ENCODE data around the gene GLS.

DNA sequence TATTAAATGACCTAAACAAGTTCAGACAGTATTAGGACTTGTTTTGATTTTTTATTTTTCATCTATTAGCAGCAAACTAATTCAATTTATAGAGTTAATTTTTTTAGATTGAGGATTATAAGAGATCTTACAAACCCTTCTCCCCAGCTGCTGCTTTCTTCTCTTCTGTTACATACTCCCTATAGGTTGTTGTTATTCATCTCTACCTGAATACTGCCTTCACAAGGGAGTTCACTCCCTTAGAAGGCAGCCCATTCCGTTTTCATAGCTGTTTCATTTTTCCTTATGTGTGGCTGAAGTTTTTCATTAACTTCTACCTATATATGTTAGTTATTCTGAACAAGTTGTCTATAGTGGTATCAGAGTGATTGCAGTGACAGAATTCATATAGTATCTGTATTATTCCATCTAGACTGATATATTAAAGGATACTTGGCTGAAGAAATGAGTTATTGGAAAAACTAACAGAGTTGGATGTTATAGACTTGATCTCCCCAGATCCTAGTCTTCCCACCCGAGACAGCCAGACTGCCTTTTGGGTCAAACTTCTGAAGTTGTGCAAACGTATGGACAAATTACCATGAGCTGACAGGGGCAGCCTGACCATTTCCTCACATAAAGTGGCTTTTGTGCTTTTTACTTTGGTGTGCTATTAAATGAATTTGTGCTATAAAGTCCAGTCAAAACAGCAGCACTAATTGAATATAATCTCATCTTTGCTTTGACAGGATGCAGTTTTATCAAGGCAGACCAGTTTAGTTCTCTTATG lies 8.7 kb downstream of the GLS start:
- TF ChIP-seq, protein P1, sequence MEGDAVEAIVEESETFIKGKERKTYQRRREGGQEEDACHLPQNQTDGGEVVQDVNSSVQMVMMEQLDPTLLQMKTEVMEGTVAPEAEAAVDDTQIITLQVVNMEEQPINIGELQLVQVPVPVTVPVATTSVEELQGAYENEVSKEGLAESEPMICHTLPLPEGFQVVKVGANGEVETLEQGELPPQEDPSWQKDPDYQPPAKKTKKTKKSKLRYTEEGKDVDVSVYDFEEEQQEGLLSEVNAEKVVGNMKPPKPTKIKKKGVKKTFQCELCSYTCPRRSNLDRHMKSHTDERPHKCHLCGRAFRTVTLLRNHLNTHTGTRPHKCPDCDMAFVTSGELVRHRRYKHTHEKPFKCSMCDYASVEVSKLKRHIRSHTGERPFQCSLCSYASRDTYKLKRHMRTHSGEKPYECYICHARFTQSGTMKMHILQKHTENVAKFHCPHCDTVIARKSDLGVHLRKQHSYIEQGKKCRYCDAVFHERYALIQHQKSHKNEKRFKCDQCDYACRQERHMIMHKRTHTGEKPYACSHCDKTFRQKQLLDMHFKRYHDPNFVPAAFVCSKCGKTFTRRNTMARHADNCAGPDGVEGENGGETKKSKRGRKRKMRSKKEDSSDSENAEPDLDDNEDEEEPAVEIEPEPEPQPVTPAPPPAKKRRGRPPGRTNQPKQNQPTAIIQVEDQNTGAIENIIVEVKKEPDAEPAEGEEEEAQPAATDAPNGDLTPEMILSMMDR (IDR thresholded peaks at IDR 0.05; ENCODE audit: low read depth, low read length) = no peak
- no peak for TF ChIP-seq EZH2phosphoT487 (IDR thresholded peaks at IDR 0.05; ENCODE audit: low read depth)
